NCI-H2227 treated with DMSO at 0.1 percent for 48 hours (cell line): Measurements from ENCODE around the gene SYF2.
"Not testable (repeated sequence)": the region's sequence is repeated elsewhere in the genome, so short reads cannot be mapped to it uniquely, and the experiment has no call there.

ENCODE experiments used
- DNase-seq: peaks from one replicate; lab custom pipeline; 2025; lab: John Stamatoyannopoulos, UW

The SYF2 gene

GRCh38 chr1:25246600-25247023 is 14.3 kb upstream of the SYF2 start:
- DNase-seq: no peak

GRCh38 chr1:25245809-25246599 is 13.7 kb upstream of the SYF2 start:
- peak; percentile 44 for DNase-seq

- no peak for DNase-seq
Observed at GRCh38 chr1:25245393-25245792, 13.1 kb upstream of the SYF2 start.

GRCh38 chr1:25243907-25244306 is 11.6 kb upstream of the SYF2 start:
- no peak for DNase-seq

- DNase-seq: peak; percentile 91
Observed at GRCh38 chr1:25239681-25240541, 7.6 kb upstream of the SYF2 start.

- DNase-seq: no peak
Observed at GRCh38 chr1:25238046-25238445, 5.7 kb upstream of the SYF2 start.

- not testable (repeated sequence) for DNase-seq
Observed at GRCh38 chr1:25236261-25236660, 4.0 kb upstream of the SYF2 start.

GRCh38 chr1:25235411-25235810 is 3.1 kb upstream of the SYF2 start:
- DNase-seq: not testable (repeated sequence)

- peak; percentile 69 for DNase-seq
Observed at GRCh38 chr1:25232866-25233784, 823 bp upstream of the SYF2 start.

GRCh38 chr1:25223471-25223870 is 8.8 kb downstream of the SYF2 start:
- DNase-seq: no peak

- no peak for DNase-seq
Observed at GRCh38 chr1:25222606-25223005, 9.7 kb downstream of the SYF2 start.

- no peak for DNase-seq
Observed at GRCh38 chr1:25220666-25221065, 11.6 kb downstream of the SYF2 start.

GRCh38 chr1:25219661-25220251 is 12.5 kb downstream of the SYF2 start:
- DNase-seq: no peak

- no peak for DNase-seq
Observed at GRCh38 chr1:25217598-25218232, 14.6 kb downstream of the SYF2 start.

- DNase-seq: no peak
Observed at GRCh38 chr1:25217015-25217414, 15.3 kb downstream of the SYF2 start.

- DNase-seq: no peak
Observed at GRCh38 chr1:25216123-25216522, 16.2 kb downstream of the SYF2 start.

GRCh38 chr1:25212725-25213124 is 19.6 kb downstream of the SYF2 start:
- no peak for DNase-seq

GRCh38 chr1:25210728-25211127 is 21.6 kb downstream of the SYF2 start:
- no peak for DNase-seq

GRCh38 chr1:25209516-25209915 is 22.8 kb downstream of the SYF2 start:
- DNase-seq: no peak

- DNase-seq: no peak
Observed at GRCh38 chr1:25208561-25209222, 23.6 kb downstream of the SYF2 start.

- no peak for DNase-seq
Observed at GRCh38 chr1:25208092-25208491, 24.2 kb downstream of the SYF2 start.
